Inflammatory macrophage (primary cell): ENCODE results near the gene GPR32.
"Not testable (repeated sequence)": the region's sequence is repeated elsewhere in the genome, so short reads cannot be mapped to it uniquely, and the experiment has no call there.

ENCODE experiments used
- DNase-seq, 2 donors: peaks; one replicate each; pipeline ENCODE4 v3.0.0-alpha.2; 2020 to 2022
- total RNA-seq, 18 experiments: gene quantifications; one replicate each; lab custom pipeline; 2026; ENCODE audit warnings: mixed read lengths in 6 of 18, inconsistent platforms in 2 of 18; lab: John Stamatoyannopoulos, UW

GPR32 gene
- total RNA-seq: 0 to 0.09 (median 0) reads per million in 18 experiments

GRCh38 chr19:50770164-50770563 lies at the start of gene GPR32:
Gene GPR32 (plus strand): TSS chr19:50770464. CDS start chr19:50770601, 137 bp downstream.
- not testable (repeated sequence) for DNase-seq

- DNase-seq: peak; percentile 36 to 68
These were observed 49.3 kb upstream of the GPR32 start for GRCh38 chr19:50720921-50721381.

- no peak for DNase-seq
These were observed 48.7 kb upstream of the GPR32 start for GRCh38 chr19:50721441-50722137.

GRCh38 chr19:50722201-50723013 lies 47.9 kb upstream of the GPR32 start:
- no peak for DNase-seq

GRCh38 chr19:50723069-50723468 lies 47.2 kb upstream of the GPR32 start, which contains the start of gene CLEC11A:
Gene CLEC11A (plus strand): TSS chr19:50723364. CDS start chr19:50723526, 162 bp downstream.
- peak; percentile 46 to 53 for DNase-seq

GRCh38 chr19:50723735-50724521 lies 46.3 kb upstream of the GPR32 start:
- DNase-seq: no peak

- peak; percentile 98 to 99 for DNase-seq
These were observed 45.6 kb upstream of the GPR32 start for GRCh38 chr19:50724522-50725217.

GRCh38 chr19:50725218-50725910 lies 44.9 kb upstream of the GPR32 start:
- DNase-seq: no peak

GRCh38 chr19:50725911-50726230 lies 44.4 kb upstream of the GPR32 start:
- DNase-seq: no peak

- DNase-seq: peak; percentile 62 to 80
These were observed 42.1 kb upstream of the GPR32 start for GRCh38 chr19:50728084-50728737.

- DNase-seq: no peak
These were observed 40.4 kb upstream of the GPR32 start for GRCh38 chr19:50729894-50730293.

- no peak for DNase-seq
These were observed 34.4 kb upstream of the GPR32 start for GRCh38 chr19:50735869-50736268.

GRCh38 chr19:50736338-50736737 lies 33.9 kb upstream of the GPR32 start:
- no peak for DNase-seq

GRCh38 chr19:50739132-50739913 lies 30.9 kb upstream of the GPR32 start:
- no peak for DNase-seq

- peak in 1 of 2 donors; percentile 2 for DNase-seq
These were observed 30.3 kb upstream of the GPR32 start for GRCh38 chr19:50739914-50740426.

GRCh38 chr19:50741179-50741933 lies 28.9 kb upstream of the GPR32 start:
- no peak for DNase-seq

GRCh38 chr19:50743537-50743936 lies 26.7 kb upstream of the GPR32 start:
- no peak for DNase-seq

GRCh38 chr19:50745221-50745620 lies 25.0 kb upstream of the GPR32 start:
- no peak for DNase-seq

- DNase-seq: not testable (repeated sequence)
These were observed 23.1 kb upstream of the GPR32 start for GRCh38 chr19:50747141-50747540.
